ENCODE data around the gene FNDC10. TPM values are rescaled to one million over a fixed set of nuclear protein-coding genes. Genes with fewer than 3 reads are reported as not detected.

Gene FNDC10
- total RNA-seq, 2 donors from 2014 or later: 0.18 to 2.9 TPM

GRCh38 chr1:1551524-1552262, 48.2 kb downstream of the FNDC10 start:
- Mint-ChIP-seq H3K36me3 (no peaks in the 10 kb centered on the region), H3K27ac (peak overlapping the region; percentile 10 to 64), H3K9me3 (no peaks in the 10 kb centered on the region)
- DNase-seq (ENCODE audit: low spot score in 2 of 2) (no peak), ATAC-seq (no peak)

- Mint-ChIP-seq H3K27ac (peak overlapping the region in 1 of 2 donors; percentile 14), H3K36me3 (no peaks in the 10 kb centered on the region), H3K9me3 (no peaks in the 10 kb centered on the region)
- no peak for DNase-seq (ENCODE audit: low spot score in 2 of 2)
- ATAC-seq: peak in 1 of 2 donors; percentile 38
Measured at GRCh38 chr1:1550591-1551432, 49.1 kb downstream of the FNDC10 start.

GRCh38 chr1:1550087-1550486, 49.8 kb downstream of the FNDC10 start:
- no peaks in the 10 kb centered on the region for H3K36me3 Mint-ChIP-seq
- DNase-seq (ENCODE audit: low spot score in 2 of 2): no peak

GRCh38 chr1:1548591-1548990, 51.3 kb downstream of the FNDC10 start:
- Mint-ChIP-seq H3K27ac (no peak overlapping the region), H3K9me3 (no peaks in the 10 kb centered on the region), H3K36me3 (no peaks in the 10 kb centered on the region)
- no peak for ATAC-seq
- DNase-seq (ENCODE audit: low spot score in 2 of 2): no peak

More at GRCh38 chr1:1550087-1550486, 49.8 kb downstream of the FNDC10 start:
- no peak for ATAC-seq
- Mint-ChIP-seq H3K9me3 (no peaks in the 10 kb centered on the region), H3K27ac (no peak overlapping the region)

Other genes with a start within 250 kb of the FNDC10 start
- under 1 TPM in 1 of 2 donors, not detected in 1; 0.66 TPM for gene MXRA8, start 241.6 kb downstream of the FNDC10 start, total RNA-seq
- gene AURKAIP1, start 224.9 kb downstream of the FNDC10 start, total RNA-seq: 100 to 1,000 TPM; 115 to 122 TPM
- gene CCNL2, start 200.8 kb downstream of the FNDC10 start, total RNA-seq: 100 to 1,000 TPM; 108 to 174 TPM
- 100 to 1,000 TPM in 1 of 2 donors, 10 to 100 TPM in 1; 82.9 to 115 TPM for gene MRPL20, start 192.8 kb downstream of the FNDC10 start, total RNA-seq
- under 1 TPM in 1 of 2 donors, not detected in 1; 0.29 TPM for gene ANKRD65, start 178.9 kb downstream of the FNDC10 start, total RNA-seq
- gene VWA1, start 164.4 kb downstream of the FNDC10 start, total RNA-seq: 1 to 10 TPM in 1 of 2 donors, under 1 TPM in 1; 0.59 to 6.9 TPM
- gene ATAD3C, start 150.4 kb downstream of the FNDC10 start, total RNA-seq: 1 to 10 TPM; 1.1 to 1.9 TPM
- gene ATAD3B, start 128.4 kb downstream of the FNDC10 start, total RNA-seq: 10 to 100 TPM; 30.1 to 33.1 TPM
- 10 to 100 TPM; 35.7 to 39.7 TPM for gene ATAD3A, start 88.0 kb downstream of the FNDC10 start, total RNA-seq
- under 1 TPM; 0.41 to 0.58 TPM for gene TMEM240, start 59.5 kb downstream of the FNDC10 start, total RNA-seq
- 100 to 1,000 TPM in 1 of 2 donors, 10 to 100 TPM in 1; 82.9 to 121 TPM for gene SSU72, start 25.3 kb downstream of the FNDC10 start, total RNA-seq
- gene MIB2, start 15.4 kb upstream of the FNDC10 start, total RNA-seq: 10 to 100 TPM; 36.7 to 49.8 TPM
- gene MMP23B, start 32.0 kb upstream of the FNDC10 start, total RNA-seq: 1 to 10 TPM; 1.6 to 2.7 TPM
- 10 to 100 TPM; 32.7 to 41.0 TPM for gene CDK11B, start 58.9 kb upstream of the FNDC10 start, total RNA-seq
- 10 to 100 TPM; 19.0 to 48.5 TPM for gene SLC35E2B, start 92.7 kb upstream of the FNDC10 start, total RNA-seq
- gene CDK11A, start 124.2 kb upstream of the FNDC10 start, total RNA-seq: 100 to 1,000 TPM in 1 of 2 donors, 10 to 100 TPM in 1; 63.0 to 108 TPM
- gene NADK, start 178.3 kb upstream of the FNDC10 start, total RNA-seq: 10 to 100 TPM; 64.7 to 67.6 TPM

Data from activated naive CD4-positive, alpha-beta T cell treated with anti-CD3 and anti-CD28 coated beads, Interleukin-2, amount 50 U/mL, for 72 hours (primary cell).